Type B pancreatic cell (in vitro differentiated cells): ENCODE results near the gene GAREM1. TPM values are rescaled to one million over a fixed set of nuclear protein-coding genes. Genes with fewer than 3 reads are reported as not detected.
A peak's percentile ranks its signal among the peaks of the same experiment; 100 is the strongest.
"Not testable (repeated sequence)": the region's sequence is repeated elsewhere in the genome, so short reads cannot be mapped to it uniquely, and the experiment has no call there.

Experiments
- DNase-seq: peaks from one replicate; pipeline ENCODE4 v3.0.0; 2021; ENCODE audit warnings: mixed read lengths; ENCODE audit not compliant: unreplicated experiment; ENCODE audit errors: extremely low spot score
- H3K27ac Mint-ChIP-seq: 2 replicates; pipeline ENCODE4 v1.8.0; 2021; ENCODE audit warnings: mild to moderate bottlenecking, mixed read lengths
- H3K27me3 Mint-ChIP-seq: 2 replicates; pipeline ENCODE4 v1.8.0; 2021; ENCODE audit warnings: mixed read lengths
- H3K36me3 Mint-ChIP-seq: 2 replicates; pipeline ENCODE4 v1.8.0; 2021; ENCODE audit warnings: mixed read lengths
- H3K4me1 Mint-ChIP-seq: one replicate; pipeline ENCODE4 v1.8.0; 2021; ENCODE audit warnings: mixed read lengths; ENCODE audit not compliant: unreplicated experiment
- H3K4me3 Mint-ChIP-seq: 2 replicates; pipeline ENCODE4 v1.8.0; 2021; ENCODE audit warnings: mild to moderate bottlenecking, mixed read lengths
- H3K9me3 Mint-ChIP-seq: 2 replicates; pipeline ENCODE4 v1.8.0; 2021; ENCODE audit warnings: mixed read lengths
- CTCF ChIP-seq: fragments of 200-600 bp; sonication (generic); conservative IDR thresholded peaks from 2 replicates; pipeline ENCODE4 v1.5.0; 2021; ENCODE audit warnings: antibody characterized with exemption, mild to moderate bottlenecking
- total RNA-seq: library from RNA; stranded (reverse); gene quantifications from 2 replicates; pipeline ENCODE4 v1.2.1, GENCODE V29; 2021; ENCODE audit warnings: low replicate concordance

Gene GAREM1
- total RNA-seq, 1 donor from 2014 or later, result 17.8 TPM

GRCh38 chr18:32349728-32350395 lies 120.8 kb downstream of the GAREM1 start:
- no peaks in the 10 kb centered on the region for H3K27me3 Mint-ChIP-seq
- H3K4me3 Mint-ChIP-seq, result peak overlapping the region; percentile 61
- peaks cover 4% of the 10 kb centered on the region for H3K9me3 Mint-ChIP-seq
- H3K27ac Mint-ChIP-seq, result peak overlapping the region; percentile 85
- no peak for DNase-seq
- TF ChIP-seq CTCF, result no peak
- H3K36me3 Mint-ChIP-seq, result no peaks in the 10 kb centered on the region
- peaks cover 26% of the 10 kb centered on the region for H3K4me1 Mint-ChIP-seq

GRCh38 chr18:32346671-32347070 lies 124.0 kb downstream of the GAREM1 start:
- TF ChIP-seq CTCF, result no peak
- H3K4me3 Mint-ChIP-seq, result no peak overlapping the region

GRCh38 chr18:32343634-32344033 lies 127.0 kb downstream of the GAREM1 start:
- TF ChIP-seq CTCF, result no peak
- Mint-ChIP-seq H3K27me3 (no peaks in the 10 kb centered on the region), H3K27ac (no peak overlapping the region), H3K4me3 (no peak overlapping the region), H3K9me3 (no peaks in the 10 kb centered on the region), H3K36me3 (peaks cover 3% of the 10 kb centered on the region), H3K4me1 (peaks cover 5% of the 10 kb centered on the region)
- no peak for DNase-seq

More at GRCh38 chr18:32346671-32347070, 124.0 kb downstream of the GAREM1 start:
- Mint-ChIP-seq H3K36me3 (peaks cover 3% of the 10 kb centered on the region), H3K27ac (peak overlapping the region; percentile 19), H3K4me1 (peaks cover 15% of the 10 kb centered on the region), H3K27me3 (no peaks in the 10 kb centered on the region), H3K9me3 (no peaks in the 10 kb centered on the region)
- DNase-seq, result no peak

- H3K27me3 Mint-ChIP-seq, H3K36me3 Mint-ChIP-seq, H3K4me1 Mint-ChIP-seq, H3K9me3 Mint-ChIP-seq, H3K4me3 Mint-ChIP-seq, H3K27ac Mint-ChIP-seq, DNase-seq: not testable (repeated sequence)
Observed at GRCh38 chr18:32341112-32341511, 129.6 kb downstream of the GAREM1 start.

GRCh38 chr18:32339045-32339444 lies 131.6 kb downstream of the GAREM1 start:
- H3K4me3 Mint-ChIP-seq, result no peak overlapping the region
- no peaks in the 10 kb centered on the region for H3K27me3 Mint-ChIP-seq
- no peaks in the 10 kb centered on the region for H3K4me1 Mint-ChIP-seq
- no peak for TF ChIP-seq CTCF
- peaks cover 3% of the 10 kb centered on the region for H3K36me3 Mint-ChIP-seq
- H3K27ac Mint-ChIP-seq, result no peak overlapping the region
- DNase-seq, result no peak
- no peaks in the 10 kb centered on the region for H3K9me3 Mint-ChIP-seq

- Mint-ChIP-seq H3K4me3 (no peak overlapping the region), H3K27ac (no peak overlapping the region), H3K27me3 (no peaks in the 10 kb centered on the region), H3K36me3 (no peaks in the 10 kb centered on the region), H3K4me1 (no peaks in the 10 kb centered on the region), H3K9me3 (no peaks in the 10 kb centered on the region)
- TF ChIP-seq CTCF, result no peak
- DNase-seq, result no peak
Observed at GRCh38 chr18:32337821-32338220, 132.9 kb downstream of the GAREM1 start.
